Right lobe of liver (tissue), 4 donors: Measurements from ENCODE around the gene SLC2A6.

Source experiments
- CTCF ChIP-seq, 4 donors: fragments of 200-600 bp in 3 of 4; fragments of 450-650 bp in 1 of 4; IDR thresholded peaks; one replicate each; pipeline versions ENCODE4 v1.5.1 to v1.8.0; 2016 to 2022; ENCODE audit warnings: antibody characterized with exemption in 4 of 4, mild to moderate bottlenecking in 2 of 4
- POLR2A ChIP-seq: fragments of 450-650 bp; IDR thresholded peaks from one replicate; pipeline ENCODE4 v1.6.1; 2017; ENCODE audit warnings: antibody characterized with exemption, mild to moderate bottlenecking
- donor health status: DM: no; HTN: no; CAD: no.
- donor health status: DM: no; HTN: no; CAD: no.
- donor health status: DM: no; HTN: yes; CAD: no.

- TF ChIP-seq CTCF (IDR thresholded peaks at IDR 0.05): no peak
- TF ChIP-seq POLR2A: no peak
Measured at GRCh38 chr9:133516961-133517350, 38.1 kb upstream of the SLC2A6 start.
